ENCODE results near the gene DRD4.

The DRD4 gene

GRCh38 chr11:609341-609811 lies 27.7 kb upstream of the DRD4 start:
- no peak for DNase-seq (ENCODE audit: extremely low read depth in 1 of 2, low read depth in 1 of 2)

- DNase-seq (ENCODE audit: extremely low read depth in 1 of 2, low read depth in 1 of 2), result no peak
Observed at GRCh38 chr11:610146-610801, 26.8 kb upstream of the DRD4 start.

GRCh38 chr11:611001-611996 lies 25.8 kb upstream of the DRD4 start:
- DNase-seq (ENCODE audit: extremely low read depth in 1 of 2, low read depth in 1 of 2), result no peak

- DNase-seq (ENCODE audit: extremely low read depth in 1 of 2, low read depth in 1 of 2), result no peak
Observed at GRCh38 chr11:612201-612960, 24.7 kb upstream of the DRD4 start.

GRCh38 chr11:612961-613300 lies 24.1 kb upstream of the DRD4 start:
- DNase-seq (ENCODE audit: extremely low read depth in 1 of 2, low read depth in 1 of 2), result no peak

- peak; percentile 73 to 77 for DNase-seq (ENCODE audit: extremely low read depth in 1 of 2, low read depth in 1 of 2)
Observed at GRCh38 chr11:613369-613968, 23.6 kb upstream of the DRD4 start.

GRCh38 chr11:614021-614622 lies 22.9 kb upstream of the DRD4 start:
- no peak for DNase-seq (ENCODE audit: extremely low read depth in 1 of 2, low read depth in 1 of 2)

GRCh38 chr11:614623-615503 lies 22.2 kb upstream of the DRD4 start:
- DNase-seq (ENCODE audit: extremely low read depth in 1 of 2, low read depth in 1 of 2), result no peak

- peak; percentile 63 to 87 for DNase-seq (ENCODE audit: extremely low read depth in 1 of 2, low read depth in 1 of 2)
Observed at GRCh38 chr11:615504-616319, 21.4 kb upstream of the DRD4 start, which contains the start of gene IRF7. IRF7 (minus strand) TSS chr11:615950; CDS start chr11:615364, 586 bp downstream.

GRCh38 chr11:616320-617198 lies 20.5 kb upstream of the DRD4 start:
- no peak for DNase-seq (ENCODE audit: extremely low read depth in 1 of 2, low read depth in 1 of 2)

- no peak for DNase-seq (ENCODE audit: extremely low read depth in 1 of 2, low read depth in 1 of 2)
Observed at GRCh38 chr11:617199-617911, 19.7 kb upstream of the DRD4 start.

GRCh38 chr11:617912-618682 lies 19.0 kb upstream of the DRD4 start:
- no peak for DNase-seq (ENCODE audit: extremely low read depth in 1 of 2, low read depth in 1 of 2)

GRCh38 chr11:618856-619627 lies 18.0 kb upstream of the DRD4 start:
- DNase-seq (ENCODE audit: extremely low read depth in 1 of 2, low read depth in 1 of 2), result no peak

- no peak for DNase-seq (ENCODE audit: extremely low read depth in 1 of 2, low read depth in 1 of 2)
Observed at GRCh38 chr11:619628-620050, 17.4 kb upstream of the DRD4 start.

- DNase-seq (ENCODE audit: extremely low read depth in 1 of 2, low read depth in 1 of 2), result no peak
Observed at GRCh38 chr11:620201-620600, 16.9 kb upstream of the DRD4 start.
